Parathyroid adenoma (tissue), 2 donors: Measurements from ENCODE around the gene DPH3.

Experiments used
- H2AFZ ChIP-seq: fragments of 300-600 bp; sonication (generic); one replicate; pipeline ENCODE4 v1.7.0; 2017; ENCODE audit warnings: antibody characterized with exemption, mild to moderate bottlenecking
- H3K27ac ChIP-seq: fragments of 300-600 bp; sonication (generic); one replicate; pipeline ENCODE4 v1.7.0; 2017
- H3K27me3 ChIP-seq: fragments of 300-600 bp; sonication (generic); one replicate; pipeline ENCODE4 v1.7.0; 2017; ENCODE audit warnings: low read length; ENCODE audit not compliant: control insufficient read depth, insufficient read depth
- H3K36me3 ChIP-seq: fragments of 300-600 bp; sonication (generic); one replicate; pipeline ENCODE4 v1.7.0; 2017; ENCODE audit warnings: low read length; ENCODE audit not compliant: control insufficient read depth, insufficient read depth
- H3K4me1 ChIP-seq: fragments of 300-600 bp; sonication (generic); one replicate; pipeline ENCODE4 v1.7.0; 2017; ENCODE audit warnings: control low read depth
- H3K4me2 ChIP-seq: fragments of 300-600 bp; sonication (generic); one replicate; pipeline ENCODE4 v1.7.0; 2017; ENCODE audit warnings: low read length
- H3K4me3 ChIP-seq: fragments of 300-600 bp; sonication (generic); one replicate; pipeline ENCODE4 v1.7.0; 2017; ENCODE audit warnings: low read depth, low read length
- H3K79me2 ChIP-seq: fragments of 300-600 bp; sonication (generic); one replicate; pipeline ENCODE4 v1.7.0; 2017; ENCODE audit warnings: control low read depth
- H3K9ac ChIP-seq: fragments of 300-600 bp; sonication (generic); one replicate; pipeline ENCODE4 v1.7.0; 2017; ENCODE audit warnings: mild to moderate bottlenecking
- H3K9me3 ChIP-seq: fragments of 300-600 bp; sonication (generic); one replicate; pipeline ENCODE4 v1.7.0; 2017; ENCODE audit warnings: low read length; ENCODE audit not compliant: control insufficient read depth
- CTCF ChIP-seq: fragments of 300-600 bp; sonication (generic); IDR thresholded peaks from one replicate; pipeline ENCODE4 v1.7.0; 2017; ENCODE audit warnings: antibody characterized with exemption, mild to moderate bottlenecking
- donor health status: primary hyperparathyroidism.

DPH3 gene

DNA sequence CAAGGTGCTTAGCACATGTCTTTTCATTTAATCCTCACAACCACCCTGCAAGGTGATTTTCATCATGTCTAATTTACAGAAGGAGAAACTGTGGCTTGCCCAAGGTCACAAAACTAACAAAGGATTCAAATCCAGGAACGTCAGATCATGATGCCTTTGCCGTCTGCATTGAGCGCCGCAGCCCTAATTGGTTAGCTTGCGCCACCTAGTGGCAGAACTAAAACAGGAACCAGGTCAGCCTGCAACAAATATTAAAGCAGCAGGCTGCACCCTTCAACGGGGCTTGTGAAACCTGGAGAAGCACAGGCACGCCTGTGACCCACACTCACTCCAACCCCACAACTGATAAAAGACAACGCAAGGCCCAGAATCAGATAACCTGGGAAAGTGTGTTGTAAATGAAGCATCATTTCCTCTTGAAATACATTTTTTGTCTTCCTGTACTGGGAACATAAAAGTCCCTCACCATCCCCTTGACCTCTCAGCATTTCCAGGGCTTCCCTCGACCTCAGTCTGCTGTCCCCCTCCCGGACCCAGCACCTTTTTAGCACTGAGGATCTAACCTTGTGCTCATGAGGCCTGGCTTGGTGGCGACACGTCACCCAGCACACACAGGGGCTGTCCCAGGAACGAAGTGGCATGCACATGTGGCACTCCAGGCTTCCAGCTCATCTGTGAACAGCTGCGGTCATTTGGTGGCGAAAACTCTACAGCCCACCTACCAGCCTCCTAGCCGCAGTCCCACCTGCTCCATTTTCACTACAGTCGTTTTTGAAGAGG, 17.3 kb downstream of the DPH3 start:
- H3K4me1 ChIP-seq = no peaks in the 10 kb centered on the region
- H3K4me2 ChIP-seq = no peak overlapping the region
- no peak overlapping the region for H3K9ac ChIP-seq
- H3K79me2 ChIP-seq = no peaks in the 10 kb centered on the region
- H2AFZ ChIP-seq = peak overlapping the region; percentile 10
- no peak overlapping the region for H3K4me3 ChIP-seq
- H3K27ac ChIP-seq = no peak overlapping the region
- no peaks in the 10 kb centered on the region for H3K9me3 ChIP-seq
- no peaks in the 10 kb centered on the region for H3K27me3 ChIP-seq
- H3K36me3 ChIP-seq = no peaks in the 10 kb centered on the region
- TF ChIP-seq CTCF = peak; percentile 95

DNA sequence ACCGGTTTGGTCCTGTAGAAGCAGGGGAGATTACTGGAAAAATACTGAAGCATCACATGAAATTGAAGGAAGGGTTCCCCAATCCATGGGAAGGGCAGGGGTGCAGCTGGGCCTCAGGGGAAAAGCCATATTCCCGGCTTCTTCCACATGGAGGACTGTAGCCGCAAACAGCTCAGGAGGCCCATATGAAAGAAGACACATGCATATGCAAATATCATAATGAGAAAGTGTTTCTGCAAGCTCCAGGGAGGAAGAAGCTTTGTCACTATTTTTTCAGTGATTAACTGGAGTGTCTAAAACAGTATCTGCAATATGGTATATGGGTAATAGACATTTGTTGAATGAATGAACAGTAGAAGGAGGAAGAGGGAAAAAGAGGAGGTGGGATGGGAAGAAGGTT, 19.1 kb downstream of the DPH3 start:
- Histone ChIP-seq H3K9ac (no peak overlapping the region), H3K36me3 (no peaks in the 10 kb centered on the region), H3K4me2 (no peak overlapping the region), H3K79me2 (no peaks in the 10 kb centered on the region), H3K4me1 (no peaks in the 10 kb centered on the region), H3K9me3 (no peaks in the 10 kb centered on the region), H2AFZ (no peak overlapping the region), H3K27me3 (no peaks in the 10 kb centered on the region), H3K4me3 (no peak overlapping the region), H3K27ac (no peak overlapping the region)
- TF ChIP-seq CTCF = no peak

- Histone ChIP-seq H3K27ac (no peak overlapping the region), H3K27me3 (no peaks in the 10 kb centered on the region), H3K4me1 (no peaks in the 10 kb centered on the region), H3K4me3 (no peak overlapping the region), H3K36me3 (no peaks in the 10 kb centered on the region), H3K4me2 (no peak overlapping the region), H3K9me3 (no peaks in the 10 kb centered on the region), H2AFZ (peak overlapping the region; percentile 54), H3K9ac (no peak overlapping the region), H3K79me2 (no peaks in the 10 kb centered on the region)
- TF ChIP-seq CTCF = no peak
Measured at GRCh38 chr3:16243706-16244490, 20.8 kb downstream of the DPH3 start.

DNA sequence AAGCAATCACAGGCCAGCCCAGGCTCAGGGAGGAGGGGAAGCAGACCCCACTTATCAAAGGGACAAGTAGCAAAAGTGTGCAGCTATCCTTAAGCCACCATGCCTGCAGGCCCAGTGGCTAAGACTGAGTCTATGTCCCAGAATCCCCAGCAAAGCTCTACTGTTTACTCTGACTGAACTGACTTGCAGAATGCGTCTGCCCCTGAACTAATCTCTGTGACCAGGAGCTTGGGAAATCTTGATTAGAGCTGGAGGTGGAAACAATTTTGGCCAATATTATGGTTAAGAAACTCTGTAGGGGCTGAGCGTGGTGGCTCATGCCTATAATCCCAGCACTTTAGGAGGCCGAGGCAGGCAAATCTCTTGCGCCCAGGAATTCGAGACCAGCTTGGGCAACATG, 22.6 kb downstream of the DPH3 start:
- Histone ChIP-seq H3K36me3 (no peaks in the 10 kb centered on the region), H3K27ac (no peak overlapping the region), H3K4me2 (no peak overlapping the region), H2AFZ (no peak overlapping the region), H3K4me3 (no peak overlapping the region), H3K27me3 (no peaks in the 10 kb centered on the region), H3K4me1 (no peaks in the 10 kb centered on the region), H3K9me3 (no peaks in the 10 kb centered on the region), H3K79me2 (no peaks in the 10 kb centered on the region), H3K9ac (no peak overlapping the region)
- TF ChIP-seq CTCF = no peak
